ENCODE results near the gene EFCAB11.

- TF ChIP-seq CSDC2 (CRISPR knock-in tag; IDR thresholded peaks at IDR 0.05) (no peak), ZNF70 (CRISPR knock-in tag; IDR thresholded peaks at IDR 0.05) (no peak), ESRRG (CRISPR knock-in tag; IDR thresholded peaks at IDR 0.05) (no peak), ZFP3 (CRISPR knock-in tag; IDR thresholded peaks at IDR 0.05) (no peak), ZNF565 (CRISPR knock-in tag; conservative IDR thresholded peaks at IDR 0.05; ENCODE audit: low read depth) (no peak), RARB (CRISPR knock-in tag; IDR thresholded peaks at IDR 0.05) (no peak), CREB5 (CRISPR knock-in tag; IDR thresholded peaks at IDR 0.05; ENCODE audit: low read depth) (no peak), CSRNP3 (CRISPR knock-in tag; IDR thresholded peaks at IDR 0.05) (no peak), TCF4 (CRISPR knock-in tag; IDR thresholded peaks at IDR 0.05; ENCODE audit: borderline replicate concordance) (no peak), GLIS3 (CRISPR knock-in tag; IDR thresholded peaks at IDR 0.05) (no peak), POU6F1 (CRISPR knock-in tag; IDR thresholded peaks at IDR 0.05; ENCODE audit: borderline replicate concordance, low read depth) (no peak), PATZ1 (CRISPR knock-in tag; IDR thresholded peaks at IDR 0.05; ENCODE audit: borderline replicate concordance) (no peak)
Measured at GRCh38 chr14:89987161-89987475, 32.6 kb upstream of the EFCAB11 start.
